Astrocyte (in vitro differentiated cells and primary cell): ENCODE results near the gene SON.

Source experiments
- EZH2 ChIP-seq: IDR thresholded peaks from 2 replicates; pipeline ENCODE4 v1.6.1; 2012; ENCODE audit warnings: mild to moderate bottlenecking, low read length, inconsistent platforms; ENCODE audit not compliant: insufficient read depth
- TF ChIP-seq, protein P1 (sequence below): IDR thresholded peaks from 2 replicates; pipeline ENCODE4 v1.5.1; 2011; ENCODE audit warnings: low read depth, mild to moderate bottlenecking, inconsistent platforms, low read length, moderate library complexity; ENCODE audit not compliant: insufficient read depth

DNA sequence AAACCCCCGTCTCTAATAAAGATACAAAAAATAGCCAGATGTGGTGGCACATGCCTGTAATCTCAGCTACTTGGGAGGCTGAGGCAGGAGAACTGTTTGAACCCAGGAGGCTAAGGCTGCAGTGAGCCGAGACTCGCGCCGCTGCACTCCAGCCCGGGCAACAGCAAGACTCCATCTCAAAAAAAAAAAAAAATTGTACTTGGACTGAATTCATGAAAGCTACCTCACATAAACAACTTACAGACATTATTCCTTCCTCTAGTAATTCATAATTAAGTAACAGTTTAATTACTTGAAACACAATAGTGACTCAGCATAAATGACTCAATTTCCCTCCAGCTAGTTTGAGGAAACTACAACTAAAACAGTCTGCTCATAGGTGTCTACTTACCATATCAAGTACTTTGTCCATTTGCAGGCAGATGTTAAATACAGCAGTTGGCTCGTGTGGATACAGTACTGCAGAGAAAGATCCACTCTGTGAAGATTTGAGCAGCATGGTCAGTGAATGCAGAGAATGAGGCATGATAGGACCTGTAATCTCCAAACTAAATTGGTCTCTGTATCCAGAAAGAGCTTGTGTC, 36.2 kb downstream of the SON start:
- TF ChIP-seq, protein P1, sequence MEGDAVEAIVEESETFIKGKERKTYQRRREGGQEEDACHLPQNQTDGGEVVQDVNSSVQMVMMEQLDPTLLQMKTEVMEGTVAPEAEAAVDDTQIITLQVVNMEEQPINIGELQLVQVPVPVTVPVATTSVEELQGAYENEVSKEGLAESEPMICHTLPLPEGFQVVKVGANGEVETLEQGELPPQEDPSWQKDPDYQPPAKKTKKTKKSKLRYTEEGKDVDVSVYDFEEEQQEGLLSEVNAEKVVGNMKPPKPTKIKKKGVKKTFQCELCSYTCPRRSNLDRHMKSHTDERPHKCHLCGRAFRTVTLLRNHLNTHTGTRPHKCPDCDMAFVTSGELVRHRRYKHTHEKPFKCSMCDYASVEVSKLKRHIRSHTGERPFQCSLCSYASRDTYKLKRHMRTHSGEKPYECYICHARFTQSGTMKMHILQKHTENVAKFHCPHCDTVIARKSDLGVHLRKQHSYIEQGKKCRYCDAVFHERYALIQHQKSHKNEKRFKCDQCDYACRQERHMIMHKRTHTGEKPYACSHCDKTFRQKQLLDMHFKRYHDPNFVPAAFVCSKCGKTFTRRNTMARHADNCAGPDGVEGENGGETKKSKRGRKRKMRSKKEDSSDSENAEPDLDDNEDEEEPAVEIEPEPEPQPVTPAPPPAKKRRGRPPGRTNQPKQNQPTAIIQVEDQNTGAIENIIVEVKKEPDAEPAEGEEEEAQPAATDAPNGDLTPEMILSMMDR, result no peak
- TF ChIP-seq EZH2, result no peak
